RWPE2 (cell line): ENCODE results near the gene NPBWR2.
A peak's percentile ranks its signal among the peaks of the same experiment; 100 is the strongest.

Experiments used
- ATAC-seq: fragments of 200-7000 bp; cut with Tn5 transposase; 3 replicates; pipeline ENCODE4 v1.9.1; 2021; ENCODE audit warnings: low read depth
- DNase-seq: peaks from one replicate; pipeline ENCODE4 v3.0.0-alpha.2; 2020; ENCODE audit warnings: low spot score
- H3K27ac ChIP-seq: fragments of 450-650 bp; 2 replicates; pipeline ENCODE4 v1.5.1; 2017; ENCODE audit warnings: mild to moderate bottlenecking; ENCODE audit not compliant: poor library complexity, severe bottlenecking
- H3K27me3 ChIP-seq: fragments of 250-450 bp; sonication (Bioruptor Pico); 2 replicates; pipeline ENCODE4 v1.5.1; 2021; ENCODE audit warnings: mild to moderate bottlenecking, moderate library complexity; ENCODE audit not compliant: insufficient read depth, poor library complexity, severe bottlenecking
- H3K36me3 ChIP-seq: fragments of 250-450 bp; sonication (Bioruptor Pico); 2 replicates; pipeline ENCODE4 v1.5.1; 2020; ENCODE audit warnings: low read depth, mild to moderate bottlenecking, moderate library complexity
- H3K4me1 ChIP-seq: fragments of 250-450 bp; sonication (Bioruptor Pico); 2 replicates; pipeline ENCODE4 v1.5.1; 2021; ENCODE audit warnings: mild to moderate bottlenecking, moderate library complexity; ENCODE audit not compliant: insufficient read depth, poor library complexity, severe bottlenecking
- H3K4me3 ChIP-seq: fragments of 250-450 bp; sonication (Bioruptor Pico); 2 replicates; pipeline ENCODE4 v1.5.1; 2021; ENCODE audit warnings: mild to moderate bottlenecking, moderate library complexity; ENCODE audit not compliant: severe bottlenecking
- H3K9me3 ChIP-seq: fragments of 250-450 bp; sonication (Bioruptor Pico); 2 replicates; pipeline ENCODE4 v1.5.1; 2021; ENCODE audit warnings: mild to moderate bottlenecking, moderate library complexity; ENCODE audit not compliant: severe bottlenecking
- CTCF ChIP-seq: fragments of 450-650 bp; IDR thresholded peaks from one replicate; pipeline ENCODE4 v1.5.1; 2017; ENCODE audit warnings: mild to moderate bottlenecking, moderate library complexity; ENCODE audit not compliant: poor library complexity, severe bottlenecking

Gene NPBWR2

DNA sequence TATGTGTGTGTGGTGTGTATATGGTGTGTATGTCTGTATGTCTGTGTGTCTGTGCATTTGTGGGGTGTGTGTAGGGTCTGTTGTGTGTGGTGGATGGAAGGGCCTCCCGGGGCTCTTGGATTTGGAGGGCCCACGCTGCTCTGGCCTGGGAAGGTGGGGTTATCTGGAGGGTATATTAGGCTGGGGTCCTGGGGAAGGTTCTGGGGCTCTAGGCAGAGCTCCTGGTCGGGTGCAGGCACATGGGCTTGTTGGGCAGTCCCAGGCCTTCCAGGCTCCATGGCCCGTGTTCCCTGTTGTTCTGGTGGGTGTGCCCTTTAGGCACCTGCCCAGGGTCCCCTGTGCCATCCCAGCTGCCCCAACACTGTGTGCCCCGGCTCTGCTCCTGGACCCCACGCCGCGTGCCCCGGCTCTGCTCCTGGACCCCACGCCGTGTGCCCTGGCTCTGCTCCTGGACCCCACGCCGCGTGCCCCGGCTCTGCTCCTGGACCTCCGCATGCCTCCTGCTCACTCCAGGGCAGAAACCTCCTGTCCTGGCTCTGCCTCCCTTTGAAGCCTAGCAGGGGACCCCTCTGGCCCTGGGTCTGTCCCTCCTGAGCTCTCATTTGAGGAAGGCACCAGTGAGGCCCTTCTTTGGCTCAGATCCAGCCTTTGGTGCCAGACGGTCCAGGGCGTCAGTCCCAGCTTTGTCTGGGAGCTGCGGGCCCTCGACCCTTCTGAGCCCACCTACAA, 46.7 kb upstream of the NPBWR2 start:
- Histone ChIP-seq H3K9me3 (no peaks in the 10 kb centered on the region), H3K36me3 (no peaks in the 10 kb centered on the region), H3K4me3 (no peak overlapping the region), H3K27ac (no peak overlapping the region), H3K4me1 (peaks cover 16% of the 10 kb centered on the region), H3K27me3 (peaks cover 2% of the 10 kb centered on the region)
- no peak for TF ChIP-seq CTCF
- DNase-seq (peak; percentile 80), ATAC-seq (0 out of 3 replicates have a peak, but pooled peaks have one; percentile 1)

GRCh38 chr20:64153410-64153809, 46.0 kb upstream of the NPBWR2 start:
- Histone ChIP-seq H3K27me3 (no peaks in the 10 kb centered on the region), H3K9me3 (no peaks in the 10 kb centered on the region), H3K4me1 (peaks cover 16% of the 10 kb centered on the region), H3K27ac (peak overlapping the region; percentile 70), H3K4me3 (no peak overlapping the region), H3K36me3 (no peaks in the 10 kb centered on the region)
- TF ChIP-seq CTCF: no peak
- ATAC-seq: no peak
- peak; percentile 27 for DNase-seq

DNA sequence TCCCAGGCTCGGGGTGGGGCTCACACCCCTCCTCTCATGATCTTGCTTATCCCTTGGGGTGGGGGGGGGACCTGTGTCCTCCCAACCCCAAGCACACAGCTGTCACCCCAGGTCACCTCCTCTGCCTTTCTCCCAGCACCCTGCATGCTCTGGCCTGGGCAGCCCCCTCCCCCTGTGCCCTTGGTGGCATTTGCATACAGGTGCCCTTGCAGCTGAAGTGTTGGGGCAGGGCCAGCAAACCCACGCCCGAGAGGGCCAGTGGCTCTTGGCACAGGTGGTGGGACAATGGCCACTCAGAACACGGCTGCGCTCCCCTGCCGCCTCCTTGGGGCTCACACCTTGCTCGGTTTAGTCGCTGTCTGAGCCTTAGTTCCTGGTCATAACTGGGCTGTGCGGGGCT, 45.5 kb upstream of the NPBWR2 start:
- Histone ChIP-seq H3K27me3 (no peaks in the 10 kb centered on the region), H3K9me3 (no peaks in the 10 kb centered on the region), H3K4me3 (no peak overlapping the region), H3K27ac (peak overlapping the region; percentile 70), H3K36me3 (no peaks in the 10 kb centered on the region), H3K4me1 (peaks cover 16% of the 10 kb centered on the region)
- ATAC-seq (no peak), DNase-seq (peak; percentile 80)
- no peak for TF ChIP-seq CTCF

- no peak overlapping the region for H3K4me3 ChIP-seq
- H3K36me3 ChIP-seq: no peaks in the 10 kb centered on the region
- TF ChIP-seq CTCF: no peak
- no peaks in the 10 kb centered on the region for H3K9me3 ChIP-seq
- no peaks in the 10 kb centered on the region for H3K27me3 ChIP-seq
- DNase-seq: peak; percentile 92
- H3K4me1 ChIP-seq: peaks cover 16% of the 10 kb centered on the region
- peak; percentile 82 for ATAC-seq
- peak overlapping the region; percentile 70 for H3K27ac ChIP-seq
Observed at GRCh38 chr20:64151633-64152530, 44.5 kb upstream of the NPBWR2 start.
